ENCODE measurements around the gene HAGHL. TPM values are rescaled to one million over a fixed set of nuclear protein-coding genes. Genes with fewer than 3 reads are reported as not detected.

Gene HAGHL
- total and polyA plus RNA-seq, 2 of the 8 experiments (the other 6 are each of a cell fraction or from before 2014, with no cell fraction given): 26.6 to 26.9 TPM

DNA sequence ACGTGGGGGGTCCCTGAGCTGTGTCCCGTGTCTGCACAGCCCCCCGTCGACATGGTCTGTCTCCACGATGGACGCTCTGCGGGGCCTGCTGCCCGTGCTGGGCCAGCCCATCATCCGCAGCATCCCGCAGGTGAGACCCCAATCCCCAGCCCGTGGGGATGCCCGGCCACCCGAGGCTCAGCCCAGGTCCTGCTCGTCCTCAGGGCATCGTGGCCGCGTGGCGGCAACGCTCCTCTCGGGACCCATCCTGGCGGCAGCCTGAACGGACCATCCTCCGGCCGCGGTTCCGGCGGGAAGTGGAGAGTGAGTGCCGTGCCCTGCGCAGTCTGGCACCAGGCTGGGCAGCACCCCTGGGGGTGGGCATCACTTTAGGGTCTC is 38.6 kb downstream of the HAGHL start:
- Histone ChIP-seq H2BK120ac (replicated peaks; ENCODE audit: low read depth, low read length) (no peak overlapping the region), H3K18ac (ENCODE audit: extremely low read depth, low read length) (no peak overlapping the region), H4K20me1 (replicated peaks in 1 of 2; ENCODE audit: control insufficient read depth in 1 of 2, insufficient read depth in 2 of 2, low read length in 2 of 2) (no peaks in the 10 kb centered on the region), H3K56ac (replicated peaks; ENCODE audit: insufficient read length, low read depth, low read length) (no peak overlapping the region), H2BK12ac (ENCODE audit: low read depth, low read length) (no peak overlapping the region), H2AK5ac (ENCODE audit: low read depth, low read length) (no peak overlapping the region), H3K23me2 (ENCODE audit: low read depth, low read length) (no peaks in the 10 kb centered on the region; the same call in 1 of the 2 replicates), H3K9me3 (ENCODE audit: insufficient read depth in 2 of 2, low read depth in 1 of 2, low read length in 1 of 2) (no peaks in the 10 kb centered on the region), H2AFZ (ENCODE audit: low read length) (no peak overlapping the region), H3K4me3 (ENCODE audit: extremely low read depth in 1 of 4, insufficient read depth in 2 of 4, low read depth in 3 of 4, low read length in 4 of 4) (no peak overlapping the region), H3K9ac (replicated peaks in 1 of 4; ENCODE audit: extremely low read depth in 1 of 4, low read depth in 3 of 4, low read length in 3 of 4) (no peak overlapping the region), H3K23ac (ENCODE audit: insufficient read length) (no peak overlapping the region), H3K4ac (replicated peaks; ENCODE audit: insufficient read length, low read depth, low read length) (no peak overlapping the region), H2BK15ac (ENCODE audit: low read length) (0 out of 2 replicates have a peak overlapping the region, but pooled peaks have one; percentile 61), H4K91ac (replicated peaks; ENCODE audit: insufficient read length, low read length) (no peak overlapping the region), H3K14ac (ENCODE audit: insufficient read length) (no peak overlapping the region), H2BK20ac (ENCODE audit: low read length) (no peak overlapping the region), H3K36me3 (ENCODE audit: control insufficient read depth in 2 of 4, insufficient read depth in 4 of 4, low read length in 3 of 4) (no peaks in the 10 kb centered on the region), H3K4me1 (replicated peaks in 1 of 4; ENCODE audit: control insufficient read depth in 3 of 4, insufficient read depth in 4 of 4, low read length in 3 of 4) (peaks cover 0 to 9% (median 6%) of the 10 kb centered on the region in 4 experiments; a peak in 5 of 7 replicates), H3K4me2 (ENCODE audit: insufficient read depth in 1 of 2, low read depth in 2 of 2, low read length in 2 of 2) (no peak overlapping the region), H2BK5ac (ENCODE audit: low read depth, low read length) (no peak overlapping the region), H3K79me2 (ENCODE audit: control insufficient read depth in 1 of 2, insufficient read depth in 2 of 2, low read length in 2 of 2) (no peaks in the 10 kb centered on the region), H3K27ac (ENCODE audit: low read depth, low read length) (no peak overlapping the region), H4K8ac (ENCODE audit: extremely low read depth, insufficient read depth, low read length) (no peak overlapping the region), H3K27me3 (replicated peaks in 1 of 4; ENCODE audit: control insufficient read depth in 3 of 4, extremely low read depth in 1 of 4, insufficient read depth in 3 of 4, low read length in 3 of 4) (no peaks in the 10 kb centered on the region), H3K79me1 (ENCODE audit: low read depth, low read length) (no peaks in the 10 kb centered on the region), H4K5ac (ENCODE audit: insufficient read length, low read depth, low read length) (no peak overlapping the region)
- DNase-seq (ENCODE audit: low read depth in 1 of 2, low spot score in 2 of 2) (no peak), FAIRE-seq (no peak)
- WGBS, 2 experiments (ENCODE audit: extremely low coverage in 1 of 2, insufficient coverage in 1 of 2, insufficient read length in 1 of 2, insufficient replicate concordance in 2 of 2, low coverage in 1 of 2, low lambda C conversion rate in 2 of 2, missing lambda C conversion rate in 1 of 2): 97% methylated on average over 29 of the region's 29 CpGs; no CpG with 5 or more reads in 1 of the 2 experiments
- ChIA-PET CTCF (ENCODE audit: partially characterized antibody) (interaction anchor here (0.7 to 1.7 kb wide), 6 partner anchors 9 to 50 kb away, joined by 3 to 7 read pairs (median 3); partner anchors contain the start of genes CHTF18 and RPUSD1), POLR2A (ENCODE audit: partially characterized antibody) (interaction anchor here (1.1 kb wide), 1 partner anchor 45 kb away, joined by 3 read pairs; no protein-coding TSS in a partner anchor)
- no peak for TF ChIP-seq POU5F1 (IDR thresholded peaks at IDR 0.05; ENCODE audit: low read depth, low read length)
- TF ChIP-seq TCF12 (IDR thresholded peaks at IDR 0.05; ENCODE audit: low read depth, low read length): no peak
- no peak for TF ChIP-seq SRF (IDR thresholded peaks at IDR 0.05; ENCODE audit: low read depth, low read length)
- TF ChIP-seq, protein P1, sequence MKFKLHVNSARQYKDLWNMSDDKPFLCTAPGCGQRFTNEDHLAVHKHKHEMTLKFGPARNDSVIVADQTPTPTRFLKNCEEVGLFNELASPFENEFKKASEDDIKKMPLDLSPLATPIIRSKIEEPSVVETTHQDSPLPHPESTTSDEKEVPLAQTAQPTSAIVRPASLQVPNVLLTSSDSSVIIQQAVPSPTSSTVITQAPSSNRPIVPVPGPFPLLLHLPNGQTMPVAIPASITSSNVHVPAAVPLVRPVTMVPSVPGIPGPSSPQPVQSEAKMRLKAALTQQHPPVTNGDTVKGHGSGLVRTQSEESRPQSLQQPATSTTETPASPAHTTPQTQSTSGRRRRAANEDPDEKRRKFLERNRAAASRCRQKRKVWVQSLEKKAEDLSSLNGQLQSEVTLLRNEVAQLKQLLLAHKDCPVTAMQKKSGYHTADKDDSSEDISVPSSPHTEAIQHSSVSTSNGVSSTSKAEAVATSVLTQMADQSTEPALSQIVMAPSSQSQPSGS (IDR thresholded peaks at IDR 0.05; ENCODE audit: low read length): no peak
- no peak for TF ChIP-seq SIX5 (IDR thresholded peaks at IDR 0.05; ENCODE audit: low read depth, low read length)
- no peak for TF ChIP-seq RNF2 (IDR thresholded peaks at IDR 0.05; ENCODE audit: borderline replicate concordance, low read depth, low read length, missing control alignments, poor library complexity, severe bottlenecking)
- TF ChIP-seq JUND (IDR thresholded peaks at IDR 0.05; ENCODE audit: low read length): no peak
- no peak for TF ChIP-seq PHF8 (conservative IDR thresholded peaks at IDR 0.05; ENCODE audit: low read depth, low read length)
- no peak for TF ChIP-seq TEAD4 (IDR thresholded peaks at IDR 0.05; ENCODE audit: low read depth, low read length)
- no peak for TF ChIP-seq CBX8 (IDR thresholded peaks at IDR 0.05; ENCODE audit: borderline replicate concordance, low read depth, low read length)

Data from H1 (cell line).